ENCODE measurements around the gene FAM120A. TPM values are rescaled to one million over a fixed set of nuclear protein-coding genes. Genes with fewer than 3 reads are reported as not detected.

The FAM120A gene
- total and polyA plus RNA-seq, 9 of the 15 experiments (the other 6 are each of a cell fraction or from before 2014, with no cell fraction given), result 8.7 to 71.0 (median 42.2) TPM

DNA sequence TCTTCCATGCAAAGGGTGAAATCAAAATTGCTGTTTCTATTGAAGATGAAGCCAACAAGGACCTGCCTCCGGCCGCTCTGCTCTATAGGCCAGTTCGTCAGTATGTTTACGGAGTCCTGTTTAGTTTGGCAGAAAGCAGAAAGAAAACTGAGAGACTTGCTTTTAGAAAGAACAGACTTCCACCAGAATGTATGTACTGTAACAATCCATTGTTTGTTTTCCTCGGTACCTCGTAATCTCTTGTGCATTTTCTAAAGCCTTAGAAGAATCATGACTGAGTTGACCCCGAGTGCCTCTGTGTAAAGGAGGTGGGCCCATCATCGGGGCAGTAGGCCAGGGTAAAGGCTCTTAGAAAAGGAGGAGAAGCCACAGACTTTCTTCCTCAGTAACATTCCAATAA lies 80.7 kb downstream of the FAM120A start (continued):
- TF ChIP-seq CBFA2T2 (conservative IDR thresholded peaks at IDR 0.05), result no peak

DNA sequence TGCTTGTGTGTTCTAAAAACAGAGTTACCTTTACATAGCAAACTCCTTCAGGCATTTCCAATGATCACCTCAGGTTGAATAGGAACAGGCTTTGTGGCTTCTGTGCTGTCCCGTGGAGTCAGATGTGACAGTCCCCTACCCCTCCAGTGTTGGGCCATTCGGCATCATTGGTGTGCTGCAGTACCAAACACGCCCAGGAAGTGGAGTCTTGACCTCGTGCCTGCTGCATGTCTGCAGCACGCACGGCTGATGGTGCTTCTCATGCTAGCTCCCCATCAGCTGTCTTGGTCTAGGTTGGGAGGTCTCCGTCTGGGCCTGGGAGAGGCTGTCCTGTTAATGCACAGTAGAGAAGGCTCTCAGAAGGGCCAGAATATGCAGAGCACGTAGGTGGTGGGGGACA lies 82.4 kb downstream of the FAM120A start:
- no peak overlapping the region for H3K4me2 ChIP-seq (ENCODE audit: insufficient read depth, low read length)
- ChIA-PET CTCF (ENCODE audit: low intra/inter-chr PET ratio) (no interaction called here), POLR2A (no interaction called here)
- no peaks in the 10 kb centered on the region for H3K9me3 ChIP-seq (replicated peaks; ENCODE audit: control insufficient read depth, insufficient read depth, low read depth, low read length)
- H3K9me1 ChIP-seq (ENCODE audit: control insufficient read depth, insufficient read depth, low read length), result no peaks in the 10 kb centered on the region
- H3K4me1 ChIP-seq (replicated peaks in 1 of 2; ENCODE audit: control insufficient read depth in 2 of 2, insufficient read depth in 2 of 2, low read length in 2 of 2), result no peaks in the 10 kb centered on the region
- intact Hi-C loops (cut with micrococcal nuclease), result no loop called here
- no peaks in the 10 kb centered on the region for H3K27me3 ChIP-seq (ENCODE audit: control insufficient read depth in 2 of 2, insufficient read depth in 2 of 2, low read length in 2 of 2)
- H3K36me3 ChIP-seq (ENCODE audit: control insufficient read depth, insufficient read depth, low read length), result peaks cover 99% of the 10 kb centered on the region
- no peak overlapping the region for H2AFZ ChIP-seq (ENCODE audit: low read depth, low read length)
- no peak for TF ChIP-seq HDAC3 (IDR thresholded peaks at IDR 0.05; ENCODE audit: borderline replicate concordance, partially characterized antibody)
- TF ChIP-seq, protein P1, sequence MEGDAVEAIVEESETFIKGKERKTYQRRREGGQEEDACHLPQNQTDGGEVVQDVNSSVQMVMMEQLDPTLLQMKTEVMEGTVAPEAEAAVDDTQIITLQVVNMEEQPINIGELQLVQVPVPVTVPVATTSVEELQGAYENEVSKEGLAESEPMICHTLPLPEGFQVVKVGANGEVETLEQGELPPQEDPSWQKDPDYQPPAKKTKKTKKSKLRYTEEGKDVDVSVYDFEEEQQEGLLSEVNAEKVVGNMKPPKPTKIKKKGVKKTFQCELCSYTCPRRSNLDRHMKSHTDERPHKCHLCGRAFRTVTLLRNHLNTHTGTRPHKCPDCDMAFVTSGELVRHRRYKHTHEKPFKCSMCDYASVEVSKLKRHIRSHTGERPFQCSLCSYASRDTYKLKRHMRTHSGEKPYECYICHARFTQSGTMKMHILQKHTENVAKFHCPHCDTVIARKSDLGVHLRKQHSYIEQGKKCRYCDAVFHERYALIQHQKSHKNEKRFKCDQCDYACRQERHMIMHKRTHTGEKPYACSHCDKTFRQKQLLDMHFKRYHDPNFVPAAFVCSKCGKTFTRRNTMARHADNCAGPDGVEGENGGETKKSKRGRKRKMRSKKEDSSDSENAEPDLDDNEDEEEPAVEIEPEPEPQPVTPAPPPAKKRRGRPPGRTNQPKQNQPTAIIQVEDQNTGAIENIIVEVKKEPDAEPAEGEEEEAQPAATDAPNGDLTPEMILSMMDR (IDR thresholded peaks at IDR 0.05 in 2 of 3, conservative IDR thresholded peaks at IDR 0.05 in 1 of 3; ENCODE audit: insufficient read depth in 2 of 3, low read depth in 1 of 3, low read length in 3 of 3), result 0 out of 6 replicates have a peak, but pooled peaks of 1 of the 3 experiments have one; percentile 8
- DNase-seq (ENCODE audit: extremely low read depth in 1 of 4, low spot score in 3 of 4), result no peak
- FAIRE-seq, result no peak
- no peak overlapping the region for H3K4me3 ChIP-seq
- no peak overlapping the region for H3K9ac ChIP-seq (ENCODE audit: insufficient read depth in 1 of 2, low read depth in 2 of 2, low read length in 2 of 2)
- H4K20me1 ChIP-seq (replicated peaks; ENCODE audit: control insufficient read depth, insufficient read depth, low read length), result no peaks in the 10 kb centered on the region
- in situ Hi-C loops (cut with MboI), result no loop called here
- 77% methylated on average over 8 of the region's 8 CpGs for WGBS (ENCODE audit: insufficient coverage, low coverage, missing lambda C conversion rate)
- no peaks in the 10 kb centered on the region for H3K79me2 ChIP-seq (ENCODE audit: control insufficient read depth, insufficient read depth, low read length)
- BruUV-seq (replicated peaks), result no TSS peak
- no peak overlapping the region for H3K27ac ChIP-seq (ENCODE audit: extremely low read depth, low read depth, low read length)
- ATAC-seq, result peak; percentile 58; the same call in 2 of the 3 replicates
